Measurements from ENCODE around the gene WIPI1.
"Not testable (repeated sequence)": the region's sequence is repeated elsewhere in the genome, so short reads cannot be mapped to it uniquely, and the experiment has no call there.

- TF ChIP-seq CTCF, POLR2A, POLR2AphosphoS5 (IDR thresholded peaks at IDR 0.05): not testable (repeated sequence)
Measured at GRCh38 chr17:68403837-68404236, 53.5 kb downstream of the WIPI1 start.

All from prostate gland (tissue), 2 donors.